NCI-H345 treated with DMSO at 0.1 percent for 48 hours (cell line): ENCODE results near the gene LCE2B.

Experiments
- DNase-seq: peaks from one replicate; lab custom pipeline; 2025; ENCODE audit not compliant: unreplicated experiment; lab: John Stamatoyannopoulos, UW

Gene LCE2B

DNA sequence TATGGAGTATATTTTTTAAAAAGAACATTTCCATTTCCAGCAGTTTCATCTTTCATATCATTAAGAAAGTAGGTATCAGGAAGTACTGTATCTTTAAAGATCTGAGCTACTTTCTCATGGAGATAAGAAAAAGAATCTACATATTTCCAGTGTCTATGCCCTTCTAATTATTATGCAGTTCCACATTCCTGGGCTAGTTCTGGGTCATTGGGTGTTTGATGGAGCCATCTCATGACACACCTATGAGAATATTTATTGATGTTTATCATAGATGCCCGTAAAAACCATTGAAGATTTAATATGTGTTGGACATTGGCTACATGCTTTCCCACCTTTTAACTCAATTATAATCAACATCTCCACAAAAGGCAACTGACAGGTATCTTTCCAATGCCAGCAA lies 43.1 kb downstream of the LCE2B start:
- DNase-seq = no peak

DNA sequence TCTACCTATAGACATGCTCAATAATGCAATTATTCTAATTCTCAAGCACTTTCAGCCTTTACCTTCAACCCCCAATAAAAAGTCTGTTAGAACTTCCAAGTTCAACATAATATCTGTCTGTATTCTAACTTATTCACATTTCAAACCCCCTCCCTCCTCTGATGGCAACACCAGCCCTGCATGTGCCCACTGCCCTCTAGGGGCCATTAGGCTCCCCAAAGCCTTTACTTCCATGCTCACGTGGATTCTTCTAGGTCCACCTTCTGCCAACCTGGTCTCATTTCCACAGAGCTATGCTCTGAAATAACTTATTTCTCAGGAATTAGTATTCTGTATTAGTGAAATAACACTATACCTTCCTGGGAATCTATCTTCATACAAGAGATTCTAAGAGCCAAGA lies 49.7 kb downstream of the LCE2B start:
- no peak for DNase-seq
